ENCODE data around the gene AZGP1.
"Not testable (repeated sequence)": the region's sequence is repeated elsewhere in the genome, so short reads cannot be mapped to it uniquely, and the experiment has no call there.

The AZGP1 gene

GRCh38 chr7:99996755-99997544, 21.1 kb upstream of the AZGP1 start:
- DNase-seq = no peak

GRCh38 chr7:99994819-99995218, 19.0 kb upstream of the AZGP1 start:
- DNase-seq = no peak

GRCh38 chr7:99992330-99993038, 16.7 kb upstream of the AZGP1 start:
- no peak for DNase-seq

- DNase-seq = not testable (repeated sequence)
These were observed 15.7 kb upstream of the AZGP1 start for GRCh38 chr7:99991543-99991942.

- no peak for DNase-seq
These were observed 14.6 kb upstream of the AZGP1 start for GRCh38 chr7:99990460-99990852.

GRCh38 chr7:99987846-99988245, 12.0 kb upstream of the AZGP1 start:
- DNase-seq = no peak

GRCh38 chr7:99987306-99987705, 11.5 kb upstream of the AZGP1 start:
- not testable (repeated sequence) for DNase-seq

GRCh38 chr7:99984593-99984992, 8.8 kb upstream of the AZGP1 start:
- DNase-seq = no peak

GRCh38 chr7:99981066-99981465, 5.2 kb upstream of the AZGP1 start:
- DNase-seq = not testable (repeated sequence)

GRCh38 chr7:99980448-99980872, 4.6 kb upstream of the AZGP1 start:
- not testable (repeated sequence) for DNase-seq

- peak; percentile 55 for DNase-seq
These were observed 4.0 kb upstream of the AZGP1 start for GRCh38 chr7:99979814-99980225.

- DNase-seq = no peak
These were observed 795 bp upstream of the AZGP1 start for GRCh38 chr7:99976626-99977025.

GRCh38 chr7:99974681-99975080, 1.1 kb downstream of the AZGP1 start:
- no peak for DNase-seq

- not testable (repeated sequence) for DNase-seq
These were observed 2.0 kb downstream of the AZGP1 start for GRCh38 chr7:99973817-99974216.

- no peak for DNase-seq
These were observed 4.6 kb downstream of the AZGP1 start for GRCh38 chr7:99971242-99971641.

GRCh38 chr7:99969813-99970212, 6.0 kb downstream of the AZGP1 start:
- not testable (repeated sequence) for DNase-seq

- DNase-seq = no peak
These were observed 6.5 kb downstream of the AZGP1 start for GRCh38 chr7:99969298-99969697.

- DNase-seq = no peak
These were observed 17.1 kb downstream of the AZGP1 start for GRCh38 chr7:99958564-99959227.

GRCh38 chr7:99955247-99955646, 20.6 kb downstream of the AZGP1 start:
- peak; percentile 10 for DNase-seq

- DNase-seq = not testable (repeated sequence)
These were observed 21.2 kb downstream of the AZGP1 start for GRCh38 chr7:99954643-99955042.

- DNase-seq = peak; percentile 23
These were observed 22.2 kb downstream of the AZGP1 start for GRCh38 chr7:99953649-99954048.

GRCh38 chr7:99952649-99953048, 23.2 kb downstream of the AZGP1 start:
- DNase-seq = not testable (repeated sequence)

GRCh38 chr7:99950819-99951218, 25.0 kb downstream of the AZGP1 start:
- not testable (repeated sequence) for DNase-seq

Measured in activated CD4-positive, alpha-beta T cell treated with anti-CD3 and anti-CD28 coated beads, Interleukin-2, amount 50 U/mL, for 16 hours (primary cell).